ENCODE data around the gene GALNS.

DNA sequence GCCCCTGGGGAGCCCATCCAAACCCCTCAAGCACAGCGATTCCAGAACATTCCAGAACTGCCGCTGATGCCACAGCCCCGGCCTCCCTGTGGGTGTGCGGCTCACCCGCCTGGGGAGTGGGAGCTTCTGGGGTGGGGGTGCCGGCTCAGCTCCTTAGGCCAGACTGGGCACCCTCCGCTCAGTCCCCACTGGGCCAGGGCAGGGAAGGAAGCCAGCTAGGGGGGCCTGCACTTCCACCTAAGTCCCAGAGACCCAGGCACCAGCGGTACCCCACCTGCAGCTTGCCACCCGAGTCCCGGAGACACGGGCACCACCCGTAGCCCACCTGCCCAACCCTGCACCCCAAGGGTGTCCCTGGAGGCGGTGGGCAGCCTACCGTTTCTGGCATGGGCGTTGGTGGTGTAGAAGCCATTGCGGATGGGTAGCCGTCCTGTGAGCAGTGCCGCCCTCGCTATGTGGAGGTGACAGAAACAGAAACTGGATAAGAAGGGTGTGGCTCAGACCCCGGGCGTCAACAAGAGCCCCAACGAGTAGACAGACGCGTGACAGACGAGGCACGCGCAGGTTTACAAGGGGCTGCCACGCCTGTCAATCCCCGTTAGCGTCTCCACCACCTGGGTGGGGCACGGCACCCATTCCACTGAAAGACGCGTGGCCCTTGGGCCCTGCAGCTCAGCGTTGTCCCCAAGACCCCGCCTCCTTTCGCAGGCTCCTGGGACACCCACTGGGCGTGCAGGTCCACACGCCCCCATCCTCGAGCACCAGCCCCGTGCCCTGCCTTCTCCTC lies 15.0 kb downstream of the GALNS start:
- TF ChIP-seq EZH2phosphoT487 (IDR thresholded peaks at IDR 0.05; ENCODE audit: unreplicated experiment) (no peak), NANOG (IDR thresholded peaks at IDR 0.05; ENCODE audit: borderline replicate concordance) (no peak), EZH2 (IDR thresholded peaks at IDR 0.05; ENCODE audit: low read depth, unreplicated experiment) (no peak), JUNB (IDR thresholded peaks at IDR 0.05; ENCODE audit: unreplicated experiment) (no peak)
- TF ChIP-seq, protein P1, sequence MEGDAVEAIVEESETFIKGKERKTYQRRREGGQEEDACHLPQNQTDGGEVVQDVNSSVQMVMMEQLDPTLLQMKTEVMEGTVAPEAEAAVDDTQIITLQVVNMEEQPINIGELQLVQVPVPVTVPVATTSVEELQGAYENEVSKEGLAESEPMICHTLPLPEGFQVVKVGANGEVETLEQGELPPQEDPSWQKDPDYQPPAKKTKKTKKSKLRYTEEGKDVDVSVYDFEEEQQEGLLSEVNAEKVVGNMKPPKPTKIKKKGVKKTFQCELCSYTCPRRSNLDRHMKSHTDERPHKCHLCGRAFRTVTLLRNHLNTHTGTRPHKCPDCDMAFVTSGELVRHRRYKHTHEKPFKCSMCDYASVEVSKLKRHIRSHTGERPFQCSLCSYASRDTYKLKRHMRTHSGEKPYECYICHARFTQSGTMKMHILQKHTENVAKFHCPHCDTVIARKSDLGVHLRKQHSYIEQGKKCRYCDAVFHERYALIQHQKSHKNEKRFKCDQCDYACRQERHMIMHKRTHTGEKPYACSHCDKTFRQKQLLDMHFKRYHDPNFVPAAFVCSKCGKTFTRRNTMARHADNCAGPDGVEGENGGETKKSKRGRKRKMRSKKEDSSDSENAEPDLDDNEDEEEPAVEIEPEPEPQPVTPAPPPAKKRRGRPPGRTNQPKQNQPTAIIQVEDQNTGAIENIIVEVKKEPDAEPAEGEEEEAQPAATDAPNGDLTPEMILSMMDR (conservative IDR thresholded peaks at IDR 0.05; ENCODE audit: low read depth in 2 of 2), result no peak
- TF ChIP-seq, protein P2, sequence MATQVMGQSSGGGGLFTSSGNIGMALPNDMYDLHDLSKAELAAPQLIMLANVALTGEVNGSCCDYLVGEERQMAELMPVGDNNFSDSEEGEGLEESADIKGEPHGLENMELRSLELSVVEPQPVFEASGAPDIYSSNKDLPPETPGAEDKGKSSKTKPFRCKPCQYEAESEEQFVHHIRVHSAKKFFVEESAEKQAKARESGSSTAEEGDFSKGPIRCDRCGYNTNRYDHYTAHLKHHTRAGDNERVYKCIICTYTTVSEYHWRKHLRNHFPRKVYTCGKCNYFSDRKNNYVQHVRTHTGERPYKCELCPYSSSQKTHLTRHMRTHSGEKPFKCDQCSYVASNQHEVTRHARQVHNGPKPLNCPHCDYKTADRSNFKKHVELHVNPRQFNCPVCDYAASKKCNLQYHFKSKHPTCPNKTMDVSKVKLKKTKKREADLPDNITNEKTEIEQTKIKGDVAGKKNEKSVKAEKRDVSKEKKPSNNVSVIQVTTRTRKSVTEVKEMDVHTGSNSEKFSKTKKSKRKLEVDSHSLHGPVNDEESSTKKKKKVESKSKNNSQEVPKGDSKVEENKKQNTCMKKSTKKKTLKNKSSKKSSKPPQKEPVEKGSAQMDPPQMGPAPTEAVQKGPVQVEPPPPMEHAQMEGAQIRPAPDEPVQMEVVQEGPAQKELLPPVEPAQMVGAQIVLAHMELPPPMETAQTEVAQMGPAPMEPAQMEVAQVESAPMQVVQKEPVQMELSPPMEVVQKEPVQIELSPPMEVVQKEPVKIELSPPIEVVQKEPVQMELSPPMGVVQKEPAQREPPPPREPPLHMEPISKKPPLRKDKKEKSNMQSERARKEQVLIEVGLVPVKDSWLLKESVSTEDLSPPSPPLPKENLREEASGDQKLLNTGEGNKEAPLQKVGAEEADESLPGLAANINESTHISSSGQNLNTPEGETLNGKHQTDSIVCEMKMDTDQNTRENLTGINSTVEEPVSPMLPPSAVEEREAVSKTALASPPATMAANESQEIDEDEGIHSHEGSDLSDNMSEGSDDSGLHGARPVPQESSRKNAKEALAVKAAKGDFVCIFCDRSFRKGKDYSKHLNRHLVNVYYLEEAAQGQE (IDR thresholded peaks at IDR 0.05; ENCODE audit: unreplicated experiment), result no peak

Measured in GM23338 (cell line).